GM18951 (cell line): ENCODE data around the gene SPTLC2.
"Not testable (repeated sequence)": the region's sequence is repeated elsewhere in the genome, so short reads cannot be mapped to it uniquely, and the experiment has no call there.

Experiments used
- POLR2A ChIP-seq: IDR thresholded peaks from 4 replicates; pipeline ENCODE4 v1.6.1; 2011; ENCODE audit warnings: mild to moderate bottlenecking; ENCODE audit not compliant: insufficient read length, insufficient read depth; ENCODE audit errors: extremely low read depth
- in situ Hi-C: fragments of 300-500 bp; cut with MboI; formaldehyde crosslinking; loops from one replicate; pipeline ENCODE4 v1.12.0; 2022; ENCODE audit warnings: low sequenced_read_pairs, mixed read lengths, inconsistent platforms; ENCODE audit not compliant: unreplicated experiment

Gene SPTLC2

GRCh38 chr14:77640756-77641533 is 24.5 kb upstream of the SPTLC2 start:
- no peak for TF ChIP-seq POLR2A
- in situ Hi-C loops: no loop called here

GRCh38 chr14:77638771-77639171 is 22.3 kb upstream of the SPTLC2 start:
- no peak for TF ChIP-seq POLR2A
- in situ Hi-C loops: no loop called here

- in situ Hi-C loops: not testable (repeated sequence)
Observed at GRCh38 chr14:77635869-77636268, 19.4 kb upstream of the SPTLC2 start.

GRCh38 chr14:77635466-77635865 is 19.0 kb upstream of the SPTLC2 start:
- in situ Hi-C loops: not testable (repeated sequence)

- no peak for TF ChIP-seq POLR2A
- in situ Hi-C loops: no loop called here
Observed at GRCh38 chr14:77630111-77630510, 13.7 kb upstream of the SPTLC2 start.

- TF ChIP-seq POLR2A: no peak
Observed at GRCh38 chr14:77625360-77625759, 8.9 kb upstream of the SPTLC2 start.

GRCh38 chr14:77623201-77623600 is 6.8 kb upstream of the SPTLC2 start:
- no peak for TF ChIP-seq POLR2A
- in situ Hi-C loops: no loop called here

More at GRCh38 chr14:77625360-77625759, 8.9 kb upstream of the SPTLC2 start:
- in situ Hi-C loops: no loop called here

- TF ChIP-seq POLR2A: no peak
- in situ Hi-C loops: no loop called here
Observed at GRCh38 chr14:77622366-77622961, 6.0 kb upstream of the SPTLC2 start.

GRCh38 chr14:77620222-77620870 is 3.9 kb upstream of the SPTLC2 start:
- in situ Hi-C loops: no loop called here

GRCh38 chr14:77618381-77618970 is 2.0 kb upstream of the SPTLC2 start:
- in situ Hi-C loops: no loop called here

More at GRCh38 chr14:77620222-77620870, 3.9 kb upstream of the SPTLC2 start:
- no peak for TF ChIP-seq POLR2A

GRCh38 chr14:77616133-77616453 is 344 bp downstream of the SPTLC2 start:
- in situ Hi-C loops: no loop called here
- no peak for TF ChIP-seq POLR2A

More at GRCh38 chr14:77618381-77618970, 2.0 kb upstream of the SPTLC2 start:
- no peak for TF ChIP-seq POLR2A

- no peak for TF ChIP-seq POLR2A
- in situ Hi-C loops: no loop called here
Observed at GRCh38 chr14:77615361-77616132, 890 bp downstream of the SPTLC2 start.

GRCh38 chr14:77613201-77613600 is 3.2 kb downstream of the SPTLC2 start:
- TF ChIP-seq POLR2A: no peak
- in situ Hi-C loops: no loop called here
